Measurements from ENCODE around the gene ITPR1.
"Not testable (repeated sequence)": the region's sequence is repeated elsewhere in the genome, so short reads cannot be mapped to it uniquely, and the experiment has no call there.

ITPR1 gene

GRCh38 chr3:4587061-4587837, 94.1 kb downstream of the ITPR1 start:
- H3K4me3 ChIP-seq (ENCODE audit: low read length), result no peak overlapping the region
- no peak for TF ChIP-seq ZNF274 (IDR thresholded peaks at IDR 0.05; ENCODE audit: low read depth, low read length)

- no peak for TF ChIP-seq ZNF274 (IDR thresholded peaks at IDR 0.05; ENCODE audit: low read depth, low read length)
- no peak overlapping the region for H3K4me3 ChIP-seq (ENCODE audit: low read length)
Observed at GRCh38 chr3:4587838-4588105, 94.6 kb downstream of the ITPR1 start.

GRCh38 chr3:4588466-4588865, 95.3 kb downstream of the ITPR1 start:
- no peak for TF ChIP-seq ZNF274 (IDR thresholded peaks at IDR 0.05; ENCODE audit: low read depth, low read length)
- no peak overlapping the region for H3K4me3 ChIP-seq (ENCODE audit: low read length)

- TF ChIP-seq ZNF274 (IDR thresholded peaks at IDR 0.05; ENCODE audit: low read depth, low read length), result no peak
Observed at GRCh38 chr3:4589475-4590097, 96.4 kb downstream of the ITPR1 start.

GRCh38 chr3:4590849-4591248, 97.7 kb downstream of the ITPR1 start:
- H3K4me3 ChIP-seq (ENCODE audit: low read length), result not testable (repeated sequence)

More at GRCh38 chr3:4589475-4590097, 96.4 kb downstream of the ITPR1 start:
- no peak overlapping the region for H3K4me3 ChIP-seq (ENCODE audit: low read length)

GRCh38 chr3:4591669-4592068, 98.5 kb downstream of the ITPR1 start:
- H3K4me3 ChIP-seq (ENCODE audit: low read length), result no peak overlapping the region
- TF ChIP-seq ZNF274 (IDR thresholded peaks at IDR 0.05; ENCODE audit: low read depth, low read length), result no peak

GRCh38 chr3:4593014-4593413, 99.9 kb downstream of the ITPR1 start:
- H3K4me3 ChIP-seq (ENCODE audit: low read length), result no peak overlapping the region
- TF ChIP-seq ZNF274 (IDR thresholded peaks at IDR 0.05; ENCODE audit: low read depth, low read length), result no peak

- H3K4me3 ChIP-seq (ENCODE audit: low read length), result no peak overlapping the region
- TF ChIP-seq ZNF274 (IDR thresholded peaks at IDR 0.05; ENCODE audit: low read depth, low read length), result no peak
Observed at GRCh38 chr3:4595710-4596113, 102.6 kb downstream of the ITPR1 start.

- TF ChIP-seq ZNF274 (IDR thresholded peaks at IDR 0.05; ENCODE audit: low read depth, low read length), result no peak
- H3K4me3 ChIP-seq (ENCODE audit: low read length), result no peak overlapping the region
Observed at GRCh38 chr3:4596612-4597011, 103.5 kb downstream of the ITPR1 start.

GRCh38 chr3:4597208-4597985, 104.2 kb downstream of the ITPR1 start:
- TF ChIP-seq ZNF274 (IDR thresholded peaks at IDR 0.05; ENCODE audit: low read depth, low read length), result no peak

GRCh38 chr3:4598232-4598631, 105.1 kb downstream of the ITPR1 start:
- H3K4me3 ChIP-seq (ENCODE audit: low read length), result not testable (repeated sequence)

More at GRCh38 chr3:4597208-4597985, 104.2 kb downstream of the ITPR1 start:
- no peak overlapping the region for H3K4me3 ChIP-seq (ENCODE audit: low read length)

- TF ChIP-seq ZNF274 (IDR thresholded peaks at IDR 0.05; ENCODE audit: low read depth, low read length), result no peak
- H3K4me3 ChIP-seq (ENCODE audit: low read length), result no peak overlapping the region
Observed at GRCh38 chr3:4599612-4600011, 106.5 kb downstream of the ITPR1 start.

GRCh38 chr3:4600493-4600892, 107.3 kb downstream of the ITPR1 start:
- TF ChIP-seq ZNF274 (IDR thresholded peaks at IDR 0.05; ENCODE audit: low read depth, low read length), result no peak
- no peak overlapping the region for H3K4me3 ChIP-seq (ENCODE audit: low read length)

- no peak overlapping the region for H3K4me3 ChIP-seq (ENCODE audit: low read length)
- no peak for TF ChIP-seq ZNF274 (IDR thresholded peaks at IDR 0.05; ENCODE audit: low read depth, low read length)
Observed at GRCh38 chr3:4601892-4602291, 108.7 kb downstream of the ITPR1 start.

- TF ChIP-seq ZNF274 (IDR thresholded peaks at IDR 0.05; ENCODE audit: low read depth, low read length), result no peak
- no peak overlapping the region for H3K4me3 ChIP-seq (ENCODE audit: low read length)
Observed at GRCh38 chr3:4604693-4605092, 111.5 kb downstream of the ITPR1 start.
